Thoracic aorta (tissue), 2 donors: ENCODE results near the gene DUSP8. TPM values are rescaled to one million over a fixed set of nuclear protein-coding genes. Genes with fewer than 3 reads are reported as not detected.

Source experiments
- ATAC-seq: fragments of 150-250 bp; one replicate; pipeline ENCODE4 v1.8.0; 2017; ENCODE audit warnings: low read depth; ENCODE audit not compliant: insufficient number of reproducible peaks, low FRiP score
- DNase-seq: peaks from one replicate; pipeline ENCODE4 v3.0.0-alpha.2; 2020; ENCODE audit warnings: low spot score
- H3K27ac ChIP-seq, 2 donors: fragments of 200-600 bp; sonication (generic); 1 replicate in 1 of 2; 2 replicates in 1 of 2; pipeline ENCODE4 v1.5.1; 2016; ENCODE audit warnings: mild to moderate bottlenecking in 2 of 2, moderate library complexity in 2 of 2
- H3K27me3 ChIP-seq: fragments of 200-600 bp; sonication (generic); replicated peaks from 2 replicates; pipeline ENCODE4 v1.6.0; 2016; ENCODE audit warnings: mild to moderate bottlenecking; ENCODE audit not compliant: insufficient read depth
- H3K36me3 ChIP-seq: fragments of 200-600 bp; sonication (generic); one replicate; pipeline ENCODE4 v1.5.1; 2016
- H3K4me1 ChIP-seq, 2 donors: fragments of 200-600 bp; sonication (generic); 1 replicate in 1 of 2; 2 replicates in 1 of 2; pipeline versions ENCODE4 v1.5.1 to v1.6.0; 2016; ENCODE audit warnings: low read depth in 2 of 2, mild to moderate bottlenecking in 1 of 2; ENCODE audit not compliant: control insufficient read depth in 1 of 2
- H3K4me3 ChIP-seq: fragments of 200-600 bp; sonication (generic); 2 replicates; pipeline ENCODE4 v1.5.1; 2016; ENCODE audit warnings: mild to moderate bottlenecking
- H3K9me3 ChIP-seq: fragments of 200-600 bp; sonication (generic); 2 replicates; pipeline ENCODE4 v1.5.1; 2016
- total RNA-seq, 2 donors: library from RNA; depleted of rRNA; stranded (reverse); fragments of >200 nt; gene quantifications; one replicate each; pipeline versions ENCODE4 v1.1.0 to v1.2.3, GENCODE V29; 2016
- TF ChIP-seq, protein P1 (sequence below): fragments of 200-600 bp; sonication (generic); IDR thresholded peaks from one replicate; pipeline ENCODE4 v1.5.1; 2019; ENCODE audit warnings: antibody characterized with exemption

DUSP8 gene
- total RNA-seq, 2 donors from 2014 or later, result 3.7 to 7.6 TPM

DNA sequence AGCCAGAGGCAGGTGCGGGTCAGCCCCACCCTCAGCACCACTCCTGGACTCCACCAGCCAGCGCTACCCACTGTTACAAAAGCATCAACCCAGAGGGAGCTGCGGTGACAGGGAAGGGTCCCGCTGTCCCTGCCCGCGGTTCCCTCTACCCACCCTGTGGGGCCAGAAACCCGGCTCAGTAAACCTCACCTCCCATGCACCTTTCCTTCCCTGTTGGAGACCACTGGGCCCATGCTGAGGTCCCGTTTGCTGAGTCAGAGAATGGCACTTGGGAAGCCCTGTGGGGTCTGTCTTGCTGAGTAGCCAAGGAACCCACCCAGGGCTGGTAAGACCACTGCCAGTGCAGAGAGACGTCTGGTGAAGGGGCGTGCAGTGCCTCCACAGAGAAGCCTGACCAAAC lies 43.4 kb downstream of the DUSP8 start:
- Histone ChIP-seq H3K36me3 (no peaks in the 10 kb centered on the region), H3K27me3 (no peaks in the 10 kb centered on the region), H3K4me1 (peaks cover 20 to 41% of the 10 kb centered on the region in 2 donors), H3K4me3 (no peak overlapping the region), H3K27ac (no peak overlapping the region), H3K9me3 (no peaks in the 10 kb centered on the region)
- ATAC-seq, result no peak
- no peak for DNase-seq
- TF ChIP-seq, protein P1, sequence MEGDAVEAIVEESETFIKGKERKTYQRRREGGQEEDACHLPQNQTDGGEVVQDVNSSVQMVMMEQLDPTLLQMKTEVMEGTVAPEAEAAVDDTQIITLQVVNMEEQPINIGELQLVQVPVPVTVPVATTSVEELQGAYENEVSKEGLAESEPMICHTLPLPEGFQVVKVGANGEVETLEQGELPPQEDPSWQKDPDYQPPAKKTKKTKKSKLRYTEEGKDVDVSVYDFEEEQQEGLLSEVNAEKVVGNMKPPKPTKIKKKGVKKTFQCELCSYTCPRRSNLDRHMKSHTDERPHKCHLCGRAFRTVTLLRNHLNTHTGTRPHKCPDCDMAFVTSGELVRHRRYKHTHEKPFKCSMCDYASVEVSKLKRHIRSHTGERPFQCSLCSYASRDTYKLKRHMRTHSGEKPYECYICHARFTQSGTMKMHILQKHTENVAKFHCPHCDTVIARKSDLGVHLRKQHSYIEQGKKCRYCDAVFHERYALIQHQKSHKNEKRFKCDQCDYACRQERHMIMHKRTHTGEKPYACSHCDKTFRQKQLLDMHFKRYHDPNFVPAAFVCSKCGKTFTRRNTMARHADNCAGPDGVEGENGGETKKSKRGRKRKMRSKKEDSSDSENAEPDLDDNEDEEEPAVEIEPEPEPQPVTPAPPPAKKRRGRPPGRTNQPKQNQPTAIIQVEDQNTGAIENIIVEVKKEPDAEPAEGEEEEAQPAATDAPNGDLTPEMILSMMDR, result no peak

DNA sequence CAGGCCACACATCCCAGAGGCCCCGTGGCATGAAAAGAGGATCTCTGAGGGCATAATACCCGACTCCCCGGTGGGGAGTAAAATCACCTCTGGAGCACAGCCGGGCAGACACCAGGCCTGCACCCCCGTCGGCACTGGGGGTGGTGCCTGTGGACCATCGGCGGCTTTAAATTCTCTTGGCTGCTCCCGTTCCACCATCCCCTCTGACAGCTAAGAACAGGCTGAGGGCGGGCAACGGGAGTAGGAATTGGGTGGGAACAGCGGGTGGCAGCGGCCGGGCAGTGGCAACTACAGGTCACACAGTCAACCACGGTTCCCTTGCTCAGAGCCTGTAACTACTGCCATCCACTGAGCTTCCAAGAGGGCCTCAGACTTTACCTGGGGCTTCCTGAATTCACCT lies 45.3 kb downstream of the DUSP8 start:
- ATAC-seq, result no peak
- H3K4me1 ChIP-seq, result peaks cover 8 to 30% of the 10 kb centered on the region in 2 donors
- DNase-seq, result no peak
- H3K4me3 ChIP-seq, result no peak overlapping the region
- no peak overlapping the region for H3K27ac ChIP-seq
- no peaks in the 10 kb centered on the region for H3K36me3 ChIP-seq
- H3K9me3 ChIP-seq, result no peaks in the 10 kb centered on the region
- TF ChIP-seq, protein P1, result no peak
- no peaks in the 10 kb centered on the region for H3K27me3 ChIP-seq

DNA sequence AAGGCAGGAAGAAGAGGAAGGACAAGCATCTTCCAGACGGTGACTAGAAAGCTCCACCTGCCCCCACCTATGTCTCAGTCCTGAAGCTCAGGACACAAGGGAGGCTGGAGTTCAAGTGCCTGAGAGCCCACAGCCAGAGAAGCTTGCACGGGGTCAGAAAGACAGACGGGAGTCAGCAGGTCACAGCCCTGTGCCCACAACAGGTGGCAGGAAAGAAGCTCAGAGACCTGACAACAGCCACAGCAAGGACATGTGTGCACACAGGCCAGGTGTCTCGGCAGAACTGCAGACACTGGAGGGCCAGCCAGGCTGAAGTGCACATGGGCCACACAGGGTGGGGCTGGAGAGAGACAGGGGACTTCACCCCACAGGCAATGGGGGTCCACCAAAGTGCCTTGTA lies 48.3 kb downstream of the DUSP8 start:
- H3K4me3 ChIP-seq, result no peak overlapping the region
- DNase-seq (no peak), ATAC-seq (no peak)
- no peaks in the 10 kb centered on the region for H3K27me3 ChIP-seq
- TF ChIP-seq, protein P1, result no peak
- H3K36me3 ChIP-seq, result no peaks in the 10 kb centered on the region
- H3K4me1 ChIP-seq, result peaks cover 3 to 27% of the 10 kb centered on the region in 2 donors
- no peak overlapping the region for H3K27ac ChIP-seq
- no peaks in the 10 kb centered on the region for H3K9me3 ChIP-seq

GRCh38 chr11:1523077-1523476 lies 49.0 kb downstream of the DUSP8 start:
- no peak for DNase-seq
- no peaks in the 10 kb centered on the region for H3K36me3 ChIP-seq
- no peak overlapping the region for H3K4me3 ChIP-seq
- ATAC-seq, result no peak
- TF ChIP-seq, protein P1, result no peak
- H3K27me3 ChIP-seq, result no peaks in the 10 kb centered on the region
- no peaks in the 10 kb centered on the region for H3K9me3 ChIP-seq
- H3K4me1 ChIP-seq, result peaks cover 3 to 25% of the 10 kb centered on the region in 2 donors
- no peak overlapping the region for H3K27ac ChIP-seq

- Histone ChIP-seq H3K4me3 (no peak overlapping the region), H3K27me3 (no peaks in the 10 kb centered on the region), H3K36me3 (no peaks in the 10 kb centered on the region), H3K9me3 (no peaks in the 10 kb centered on the region), H3K4me1 (peaks cover 3 to 25% of the 10 kb centered on the region in 2 donors), H3K27ac (no peak overlapping the region)
- TF ChIP-seq, protein P1, result no peak
- no peak for DNase-seq
- ATAC-seq, result no peak
Measured at GRCh38 chr11:1522081-1522424, 50.0 kb downstream of the DUSP8 start.
